ENCODE results near the gene NME4.

NME4 gene

GRCh38 chr16:383326-384051, 13.5 kb upstream of the NME4 start:
- no peak for TF ChIP-seq TAF1 (IDR thresholded peaks at IDR 0.05; ENCODE audit: low read depth)
- TF ChIP-seq TCF12 (IDR thresholded peaks at IDR 0.05; ENCODE audit: low read depth): peak; percentile 35; the same call in 1 of the 2 replicates
- TF ChIP-seq EGR1 (IDR thresholded peaks at IDR 0.05): no peak
- no peak for TF ChIP-seq FOXM1 (IDR thresholded peaks at IDR 0.05; ENCODE audit: borderline replicate concordance, low read depth)
- no peak for TF ChIP-seq CEBPB (IDR thresholded peaks at IDR 0.05)
- TF ChIP-seq, protein P1, sequence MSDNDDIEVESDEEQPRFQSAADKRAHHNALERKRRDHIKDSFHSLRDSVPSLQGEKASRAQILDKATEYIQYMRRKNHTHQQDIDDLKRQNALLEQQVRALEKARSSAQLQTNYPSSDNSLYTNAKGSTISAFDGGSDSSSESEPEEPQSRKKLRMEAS (IDR thresholded peaks at IDR 0.05): peak; percentile 83
- TF ChIP-seq TEAD4 (IDR thresholded peaks at IDR 0.05): no peak
- TF ChIP-seq, protein P2, sequence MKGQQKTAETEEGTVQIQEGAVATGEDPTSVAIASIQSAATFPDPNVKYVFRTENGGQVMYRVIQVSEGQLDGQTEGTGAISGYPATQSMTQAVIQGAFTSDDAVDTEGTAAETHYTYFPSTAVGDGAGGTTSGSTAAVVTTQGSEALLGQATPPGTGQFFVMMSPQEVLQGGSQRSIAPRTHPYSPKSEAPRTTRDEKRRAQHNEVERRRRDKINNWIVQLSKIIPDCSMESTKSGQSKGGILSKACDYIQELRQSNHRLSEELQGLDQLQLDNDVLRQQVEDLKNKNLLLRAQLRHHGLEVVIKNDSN (IDR thresholded peaks at IDR 0.05): no peak

DNA sequence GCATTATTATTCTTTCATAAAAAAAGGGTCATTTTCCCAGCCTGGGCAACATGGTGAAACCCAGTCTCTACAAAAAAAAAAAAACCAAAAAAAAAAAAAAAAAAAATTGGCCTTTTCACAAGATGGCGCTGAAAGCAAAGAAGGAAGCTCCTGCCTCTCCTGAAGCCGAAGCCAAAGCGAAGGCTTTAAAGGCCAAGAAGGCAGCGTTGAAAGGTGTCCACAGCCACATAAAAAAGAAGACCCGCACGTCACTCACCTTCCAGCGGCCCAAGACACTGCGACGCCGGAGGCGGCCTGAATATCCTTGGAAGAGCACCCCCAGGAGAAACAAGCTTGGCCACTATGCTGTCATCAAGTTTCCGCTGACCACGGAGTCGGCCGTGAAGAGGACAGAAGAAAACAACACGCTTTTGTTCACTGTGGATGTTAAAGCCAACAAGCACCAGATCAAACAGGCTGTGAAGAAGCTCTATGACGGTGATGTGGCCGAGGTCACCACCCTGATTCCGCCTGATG, 10.3 kb upstream of the NME4 start:
- TF ChIP-seq RAD21 (IDR thresholded peaks at IDR 0.05; ENCODE audit: low read depth) (peak; percentile 12; the same call in 1 of the 2 replicates), FOXM1 (IDR thresholded peaks at IDR 0.05; ENCODE audit: borderline replicate concordance, low read depth) (no peak)

GRCh38 chr16:389352-389751, 7.6 kb upstream of the NME4 start:
- TF ChIP-seq CREB1 (IDR thresholded peaks at IDR 0.05; ENCODE audit: low read depth): no peak
- TF ChIP-seq EP300 (IDR thresholded peaks at IDR 0.05; ENCODE audit: borderline replicate concordance): no peak
- TF ChIP-seq YY1 (IDR thresholded peaks at IDR 0.05; ENCODE audit: low read depth): peak; percentile 33; the same call in 1 of the 2 replicates
- no peak for TF ChIP-seq RAD21 (IDR thresholded peaks at IDR 0.05; ENCODE audit: low read depth)
- no peak for TF ChIP-seq ZBTB7A (IDR thresholded peaks at IDR 0.05; ENCODE audit: low read depth)
- TF ChIP-seq TCF12 (IDR thresholded peaks at IDR 0.05; ENCODE audit: low read depth): no peak
- TF ChIP-seq EGR1 (IDR thresholded peaks at IDR 0.05): no peak
- no peak for TF ChIP-seq NFIC (IDR thresholded peaks at IDR 0.05)
- TF ChIP-seq, protein P2 (IDR thresholded peaks at IDR 0.05): no peak

DNA sequence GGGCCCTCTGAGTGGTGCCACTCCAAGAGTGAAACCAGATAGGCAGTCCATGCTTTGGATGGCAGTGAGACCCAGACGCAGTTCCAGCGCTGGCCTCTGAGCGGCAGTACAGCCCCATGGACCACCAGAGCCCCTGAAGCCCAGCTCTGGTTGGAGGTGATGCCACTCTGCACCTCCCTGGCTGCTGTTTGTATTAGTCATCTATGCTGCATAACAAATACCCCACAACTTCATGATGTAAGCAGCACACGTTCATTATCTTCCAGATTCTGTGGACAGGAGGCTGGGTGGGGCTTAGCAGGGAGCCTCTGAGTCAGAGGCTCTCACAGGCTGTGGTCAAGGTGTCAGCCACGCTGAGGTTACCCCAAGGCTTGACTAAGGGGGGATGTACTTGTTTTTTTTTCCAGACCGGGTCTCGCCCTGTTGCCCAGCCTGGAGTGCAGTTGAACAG, 5.1 kb upstream of the NME4 start:
- TF ChIP-seq TCF12 (IDR thresholded peaks at IDR 0.05; ENCODE audit: low read depth): peak; percentile 36; the same call in 1 of the 2 replicates
- no peak for TF ChIP-seq EGR1 (IDR thresholded peaks at IDR 0.05)
- TF ChIP-seq TAF1 (IDR thresholded peaks at IDR 0.05; ENCODE audit: low read depth): no peak
- TF ChIP-seq RAD21 (IDR thresholded peaks at IDR 0.05; ENCODE audit: low read depth): peak; percentile 94
- TF ChIP-seq, protein P1 (IDR thresholded peaks at IDR 0.05): no peak
- TF ChIP-seq, protein P3, sequence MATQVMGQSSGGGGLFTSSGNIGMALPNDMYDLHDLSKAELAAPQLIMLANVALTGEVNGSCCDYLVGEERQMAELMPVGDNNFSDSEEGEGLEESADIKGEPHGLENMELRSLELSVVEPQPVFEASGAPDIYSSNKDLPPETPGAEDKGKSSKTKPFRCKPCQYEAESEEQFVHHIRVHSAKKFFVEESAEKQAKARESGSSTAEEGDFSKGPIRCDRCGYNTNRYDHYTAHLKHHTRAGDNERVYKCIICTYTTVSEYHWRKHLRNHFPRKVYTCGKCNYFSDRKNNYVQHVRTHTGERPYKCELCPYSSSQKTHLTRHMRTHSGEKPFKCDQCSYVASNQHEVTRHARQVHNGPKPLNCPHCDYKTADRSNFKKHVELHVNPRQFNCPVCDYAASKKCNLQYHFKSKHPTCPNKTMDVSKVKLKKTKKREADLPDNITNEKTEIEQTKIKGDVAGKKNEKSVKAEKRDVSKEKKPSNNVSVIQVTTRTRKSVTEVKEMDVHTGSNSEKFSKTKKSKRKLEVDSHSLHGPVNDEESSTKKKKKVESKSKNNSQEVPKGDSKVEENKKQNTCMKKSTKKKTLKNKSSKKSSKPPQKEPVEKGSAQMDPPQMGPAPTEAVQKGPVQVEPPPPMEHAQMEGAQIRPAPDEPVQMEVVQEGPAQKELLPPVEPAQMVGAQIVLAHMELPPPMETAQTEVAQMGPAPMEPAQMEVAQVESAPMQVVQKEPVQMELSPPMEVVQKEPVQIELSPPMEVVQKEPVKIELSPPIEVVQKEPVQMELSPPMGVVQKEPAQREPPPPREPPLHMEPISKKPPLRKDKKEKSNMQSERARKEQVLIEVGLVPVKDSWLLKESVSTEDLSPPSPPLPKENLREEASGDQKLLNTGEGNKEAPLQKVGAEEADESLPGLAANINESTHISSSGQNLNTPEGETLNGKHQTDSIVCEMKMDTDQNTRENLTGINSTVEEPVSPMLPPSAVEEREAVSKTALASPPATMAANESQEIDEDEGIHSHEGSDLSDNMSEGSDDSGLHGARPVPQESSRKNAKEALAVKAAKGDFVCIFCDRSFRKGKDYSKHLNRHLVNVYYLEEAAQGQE (IDR thresholded peaks at IDR 0.05; ENCODE audit: low read depth): no peak

DNA sequence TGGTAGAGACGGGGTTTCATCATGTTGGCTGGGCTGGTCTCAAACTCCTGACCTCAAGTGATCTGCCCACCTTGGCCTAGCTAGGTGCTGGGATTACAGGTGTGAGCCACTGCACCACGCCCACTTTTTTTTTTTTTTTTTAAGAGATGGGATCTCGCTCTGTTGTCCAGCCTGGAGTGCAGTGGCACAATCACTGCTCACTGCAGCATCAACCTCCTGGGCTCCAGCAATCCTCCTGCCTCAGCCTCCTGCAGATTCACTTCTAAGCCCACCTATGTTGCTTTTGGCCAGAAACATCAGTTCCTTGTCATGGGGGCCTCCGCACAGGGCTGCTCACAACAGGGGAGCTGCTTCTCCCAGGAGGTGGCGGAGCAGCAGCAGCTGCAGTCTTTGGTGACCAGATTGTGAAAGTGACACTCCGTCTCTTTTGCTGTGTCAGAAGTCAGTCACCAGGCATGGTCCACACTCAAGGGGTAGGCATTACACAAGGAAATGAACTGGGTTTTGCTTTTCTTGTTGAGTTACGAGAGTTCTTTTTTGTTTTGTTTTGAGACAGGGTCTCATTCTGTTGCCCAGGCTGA, 4.5 kb upstream of the NME4 start:
- TF ChIP-seq FOXM1 (IDR thresholded peaks at IDR 0.05; ENCODE audit: borderline replicate concordance, low read depth) (no peak), CREB1 (IDR thresholded peaks at IDR 0.05; ENCODE audit: low read depth) (no peak), RAD21 (IDR thresholded peaks at IDR 0.05; ENCODE audit: low read depth) (no peak), YY1 (IDR thresholded peaks at IDR 0.05; ENCODE audit: low read depth) (no peak), TEAD4 (IDR thresholded peaks at IDR 0.05) (no peak), EGR1 (IDR thresholded peaks at IDR 0.05) (no peak), EP300 (IDR thresholded peaks at IDR 0.05; ENCODE audit: borderline replicate concordance) (no peak), CEBPB (IDR thresholded peaks at IDR 0.05) (no peak), NFIC (IDR thresholded peaks at IDR 0.05) (no peak), TAF1 (IDR thresholded peaks at IDR 0.05; ENCODE audit: low read depth) (no peak), TCF12 (IDR thresholded peaks at IDR 0.05; ENCODE audit: low read depth) (no peak), ZBTB7A (IDR thresholded peaks at IDR 0.05; ENCODE audit: low read depth) (no peak)
- TF ChIP-seq, protein P1 (IDR thresholded peaks at IDR 0.05): no peak
- TF ChIP-seq, protein P2 (IDR thresholded peaks at IDR 0.05): no peak
- TF ChIP-seq, protein P3 (IDR thresholded peaks at IDR 0.05; ENCODE audit: low read depth): no peak

All from Ishikawa (cell line).